Aorta (tissue), 5 donors: ENCODE measurements around the gene INTS7. TPM values are rescaled to one million over a fixed set of nuclear protein-coding genes. Genes with fewer than 3 reads are reported as not detected.

Experiments
- ATAC-seq: fragments of 200-7000 bp; cut with Tn5 transposase; one replicate; pipeline ENCODE4 v1.9.1; 2022; ENCODE audit warnings: moderate library complexity; ENCODE audit not compliant: low FRiP score
- DNase-seq, 2 donors: peaks; one replicate each; pipeline ENCODE4 v3.0.0-alpha.2; 2020
- H3K27ac ChIP-seq, 2 donors: one replicate each; pipeline ENCODE4 v1.5.1; 2013; ENCODE audit warnings: low read length in 2 of 2, mild to moderate bottlenecking in 2 of 2, moderate library complexity in 2 of 2, control low read depth in 1 of 2, inconsistent platforms in 1 of 2, low read depth in 1 of 2
- H3K27me3 ChIP-seq, 2 donors: one replicate each; pipeline ENCODE4 v1.6.1; 2013; ENCODE audit warnings: control low read depth in 1 of 2, low read length in 1 of 2, mild to moderate bottlenecking in 1 of 2, moderate library complexity in 1 of 2; ENCODE audit not compliant: insufficient read depth in 2 of 2, control insufficient read depth in 1 of 2
- H3K36me3 ChIP-seq, 2 donors: one replicate each; pipeline ENCODE4 v1.6.1; 2013; ENCODE audit warnings: control low read depth in 1 of 2, low read length in 1 of 2, mild to moderate bottlenecking in 1 of 2; ENCODE audit not compliant: insufficient read depth in 2 of 2, control insufficient read depth in 1 of 2
- H3K4me1 ChIP-seq, 2 donors: one replicate each; pipeline ENCODE4 v1.6.1; 2013; ENCODE audit warnings: low read length in 2 of 2, control low read depth in 1 of 2, mild to moderate bottlenecking in 1 of 2, moderate library complexity in 1 of 2; ENCODE audit not compliant: insufficient read depth in 2 of 2, control insufficient read depth in 1 of 2
- H3K4me3 ChIP-seq, 2 donors: one replicate each; pipeline ENCODE4 v1.5.1; 2013; ENCODE audit warnings: low read length in 2 of 2, control low read depth in 1 of 2, mild to moderate bottlenecking in 1 of 2
- H3K9me3 ChIP-seq: one replicate; pipeline ENCODE4 v1.6.1; 2013; ENCODE audit warnings: mild to moderate bottlenecking, low read length; ENCODE audit not compliant: control insufficient read depth
- WGBS, 2 donors: extraction: QIAGEN DNeasy Blood & Tissue Kit; methylation state at CpG; one replicate each; pipeline ENCODE4 v1.1.7; 2013; 5-methylcytosine and 5-hydroxymethylcytosine counted together
- intact Hi-C, 2 donors: fragments of 100-400 bp; cut with DNase I; formaldehyde crosslinking; loops; one replicate each; pipeline versions ENCODE4 v1.14.2 to v1.15.0; 2022
- polyA plus RNA-seq, 2 donors: library from polyadenylated mRNA; stranded (reverse); fragments of 200-250 nt; gene quantifications; one replicate each; pipeline ENCODE4 v1.2.3, GENCODE V29; 2013
- total RNA-seq, 2 donors: library from RNA; stranded (reverse); fragmentation: NEBNext Ultra II Directional; extraction: Animal tissue kit (Norgen Biotek cat#: 25700); gene quantifications; one replicate each; pipeline ENCODE4 v1.2.1, GENCODE V29; 2021
- donor health status: healthy with polysubstance abuse.
- donor health status: Bipolar disorder and iron deficiency.
- donor health status: DM: no; HTN: no; CAD: no.
- donor health status: DM: no; HTN: no; CAD: no.
- donor health status: DM: yes; HTN: yes; CAD: no.

Gene INTS7
- total and polyA plus RNA-seq, 4 donors: 3.8 to 9.4 (median 5.7) TPM

GRCh38 chr1:212070720-212071302, 35.5 kb upstream of the INTS7 start:
- ATAC-seq (no peak), DNase-seq (no peak)
- Histone ChIP-seq H3K27me3 (no peaks in the 10 kb centered on the region), H3K36me3 (no peaks in the 10 kb centered on the region), H3K27ac (no peak overlapping the region), H3K9me3 (no peaks in the 10 kb centered on the region), H3K4me3 (no peak overlapping the region), H3K4me1 (no peaks in the 10 kb centered on the region)
- intact Hi-C loops: loop anchor here (2.0 to 5.0 kb wide), 4 partner anchors 221 to 386 kb away; no protein-coding TSS in a partner anchor

- 90 to 94% methylated on average over 3 of the region's 3 CpGs for WGBS, 2 donors
- Histone ChIP-seq H3K4me3 (no peak overlapping the region), H3K27me3 (no peaks in the 10 kb centered on the region), H3K4me1 (no peaks in the 10 kb centered on the region), H3K36me3 (no peaks in the 10 kb centered on the region), H3K9me3 (no peaks in the 10 kb centered on the region), H3K27ac (no peak overlapping the region)
- intact Hi-C loops: no loop called here
- ATAC-seq (no peak), DNase-seq (no peak)
Observed at GRCh38 chr1:212067787-212068186, 32.4 kb upstream of the INTS7 start.

DNA sequence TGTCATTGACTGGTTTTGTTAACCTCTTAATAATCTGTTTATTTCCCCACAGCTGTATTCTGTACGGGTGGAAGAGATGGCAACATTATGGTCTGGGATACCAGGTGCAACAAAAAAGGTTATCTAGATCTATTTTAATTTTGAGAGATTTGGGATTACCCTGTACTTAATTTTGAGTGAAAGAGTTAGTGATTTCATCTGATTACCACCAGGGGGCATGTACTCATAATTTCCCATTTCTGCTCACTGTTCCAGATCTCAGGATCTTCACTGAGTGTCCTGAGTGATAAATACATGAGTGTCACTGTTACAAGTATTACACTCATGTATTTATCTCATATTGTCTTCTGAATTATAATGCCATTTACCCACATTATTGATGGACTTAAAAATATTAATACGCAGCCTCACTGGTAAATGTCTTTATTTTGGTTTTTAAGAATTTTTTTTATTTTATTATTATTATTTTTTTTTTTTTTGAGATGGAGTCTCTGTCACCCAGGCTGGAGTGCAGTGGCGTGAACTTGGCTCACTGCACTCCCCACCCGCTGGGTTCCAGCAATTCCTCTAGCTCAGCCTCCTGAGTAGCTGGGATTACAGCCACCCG, 27.6 kb upstream of the INTS7 start:
- Histone ChIP-seq H3K4me1 (no peaks in the 10 kb centered on the region), H3K27me3 (no peaks in the 10 kb centered on the region), H3K27ac (no peak overlapping the region), H3K4me3 (no peak overlapping the region), H3K9me3 (no peaks in the 10 kb centered on the region), H3K36me3 (no peaks in the 10 kb centered on the region)
- intact Hi-C loops: no loop called here
- 78 to 86% methylated on average over 5 of the region's 5 CpGs for WGBS, 2 donors
- ATAC-seq (peak; percentile 63), DNase-seq (no peak)

GRCh38 chr1:212060632-212061472, 25.5 kb upstream of the INTS7 start:
- Histone ChIP-seq H3K27ac (no peak overlapping the region), H3K4me1 (no peaks in the 10 kb centered on the region), H3K9me3 (no peaks in the 10 kb centered on the region), H3K27me3 (no peaks in the 10 kb centered on the region), H3K4me3 (no peak overlapping the region), H3K36me3 (no peaks in the 10 kb centered on the region)
- WGBS, 2 donors: 75 to 76% methylated on average over 6 of the region's 6 CpGs
- intact Hi-C loops: no loop called here
- DNase-seq: no peak
- ATAC-seq: no peak

DNA sequence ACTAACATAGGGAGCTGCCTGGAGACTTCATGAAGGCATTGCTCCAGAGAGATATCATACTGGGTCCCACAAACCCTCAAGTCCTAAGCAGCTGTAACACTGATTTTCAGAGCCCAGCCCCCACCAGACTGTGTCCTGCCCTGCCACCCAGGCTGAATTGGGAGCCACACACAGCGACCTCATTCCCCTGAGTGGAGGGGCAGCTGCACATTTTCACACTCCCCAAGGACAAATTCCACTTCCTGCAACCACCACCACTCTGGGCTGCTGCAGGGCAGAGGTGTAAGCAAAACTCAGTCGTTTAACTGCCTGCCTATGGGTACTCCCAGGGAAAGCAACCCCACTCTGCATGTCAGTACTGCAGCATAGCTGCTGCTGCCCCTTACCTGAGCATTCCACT, 20.0 kb upstream of the INTS7 start:
- no peak overlapping the region for H3K27ac ChIP-seq
- ATAC-seq: no peak
- 90 to 95% methylated on average over 2 of the region's 2 CpGs for WGBS, 2 donors
- no peak overlapping the region for H3K4me3 ChIP-seq
- H3K4me1 ChIP-seq: no peaks in the 10 kb centered on the region
- intact Hi-C loops: no loop called here
- H3K9me3 ChIP-seq: no peaks in the 10 kb centered on the region
- H3K36me3 ChIP-seq: no peaks in the 10 kb centered on the region
- no peaks in the 10 kb centered on the region for H3K27me3 ChIP-seq
- no peak for DNase-seq

DNA sequence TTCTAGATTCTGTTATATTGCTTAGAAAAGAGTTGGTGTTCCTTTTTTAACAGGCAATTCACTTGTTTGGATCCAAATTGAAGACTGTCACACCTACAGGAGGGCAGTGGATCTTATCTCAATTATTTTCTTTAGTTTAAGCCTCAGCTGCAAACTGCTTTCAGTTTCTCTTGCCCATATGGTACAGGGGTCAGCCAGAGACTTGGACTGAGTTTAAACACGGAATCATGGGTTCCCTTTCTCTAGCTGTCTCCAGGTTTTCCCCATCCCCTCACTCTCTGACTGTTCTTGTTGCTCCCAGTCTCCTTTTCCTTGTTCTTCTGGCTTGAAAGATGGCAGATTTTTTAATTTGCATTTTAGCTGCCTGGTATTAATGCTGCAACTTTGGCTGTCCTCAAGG, 18.6 kb upstream of the INTS7 start:
- intact Hi-C loops: no loop called here
- WGBS, 2 donors: 59 to 89% methylated on average over 1 of the region's 1 CpG
- no peak for ATAC-seq

DNA sequence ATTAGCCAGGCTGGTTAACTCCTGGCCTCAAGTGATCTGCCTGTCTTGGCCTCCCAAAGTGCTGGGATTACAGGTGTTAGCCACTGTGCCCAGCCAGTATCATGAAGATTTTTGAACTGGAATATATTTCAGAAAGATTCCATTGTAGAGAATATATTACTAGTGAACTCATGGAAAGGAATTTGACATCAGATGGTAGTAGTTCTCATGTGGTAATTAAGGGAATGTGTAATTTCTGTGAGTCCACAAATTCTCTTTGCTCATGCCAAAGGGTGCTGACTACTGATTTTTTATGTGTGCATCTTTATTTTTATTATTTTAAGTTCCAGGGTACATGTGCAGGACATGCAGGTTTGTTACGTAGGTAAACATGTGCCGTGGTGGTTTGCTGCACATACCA, 10.6 kb upstream of the INTS7 start:
- H3K27me3 ChIP-seq: no peaks in the 10 kb centered on the region
- H3K9me3 ChIP-seq: no peaks in the 10 kb centered on the region
- H3K36me3 ChIP-seq: no peaks in the 10 kb centered on the region
- no peak for ATAC-seq
- no peak overlapping the region for H3K27ac ChIP-seq
- 96% methylated on average over 2 of the region's 2 CpGs for WGBS, 2 donors
- intact Hi-C loops: no loop called here
- DNase-seq: no peak
- H3K4me3 ChIP-seq: no peak overlapping the region
- no peaks in the 10 kb centered on the region for H3K4me1 ChIP-seq

More for the DNA sequence above, 18.6 kb upstream of the INTS7 start:
- H3K36me3 ChIP-seq: no peaks in the 10 kb centered on the region
- H3K9me3 ChIP-seq: no peaks in the 10 kb centered on the region
- no peaks in the 10 kb centered on the region for H3K27me3 ChIP-seq
- H3K27ac ChIP-seq: no peak overlapping the region
- H3K4me3 ChIP-seq: no peak overlapping the region
- H3K4me1 ChIP-seq: no peaks in the 10 kb centered on the region
- DNase-seq: no peak

- no peaks in the 10 kb centered on the region for H3K27me3 ChIP-seq
- no peaks in the 10 kb centered on the region for H3K4me1 ChIP-seq
- no peak overlapping the region for H3K27ac ChIP-seq
- WGBS, 2 donors: 94 to 100% methylated on average over 1 of the region's 1 CpG
- ATAC-seq: no peak
- H3K36me3 ChIP-seq: no peaks in the 10 kb centered on the region
- no peak overlapping the region for H3K4me3 ChIP-seq
- no peaks in the 10 kb centered on the region for H3K9me3 ChIP-seq
- DNase-seq: no peak
- intact Hi-C loops: no loop called here
Observed at GRCh38 chr1:212044851-212045250, 9.5 kb upstream of the INTS7 start.

- intact Hi-C loops: no loop called here
- no peaks in the 10 kb centered on the region for H3K9me3 ChIP-seq
- no peaks in the 10 kb centered on the region for H3K27me3 ChIP-seq
- no peaks in the 10 kb centered on the region for H3K36me3 ChIP-seq
- ATAC-seq (no peak), DNase-seq (no peak)
- H3K27ac ChIP-seq: no peak overlapping the region
- no peak overlapping the region for H3K4me3 ChIP-seq
- no peaks in the 10 kb centered on the region for H3K4me1 ChIP-seq
Observed at GRCh38 chr1:212042436-212042835, 7.1 kb upstream of the INTS7 start.
